Astrocyte (in vitro differentiated cells and primary cell): ENCODE results near the gene FUT8. TPM values are rescaled to one million over a fixed set of nuclear protein-coding genes. Genes with fewer than 3 reads are reported as not detected.
A peak's percentile ranks its signal among the peaks of the same experiment; 100 is the strongest.

Source experiments
- DNase-seq: peaks from one replicate; pipeline ENCODE4 v3.0.0-alpha.2; 2010; ENCODE audit warnings: low read depth
- FAIRE-seq: peaks from 2 replicates; lab custom pipeline; 2011; peaks lifted over from hg19 to GRCh38; lab: Jason Lieb, UNC
- H2AFZ ChIP-seq: 2 replicates; pipeline ENCODE4 v1.6.0; 2012; ENCODE audit warnings: low read depth, low read length, inconsistent platforms
- H3K27ac ChIP-seq: 2 replicates; pipeline ENCODE4 v1.5.1; 2011; ENCODE audit warnings: low read depth, low read length, inconsistent platforms
- H3K27me3 ChIP-seq: 2 replicates; pipeline ENCODE4 v1.6.0; 2011; ENCODE audit warnings: low read length, inconsistent platforms; ENCODE audit not compliant: insufficient read depth
- H3K36me3 ChIP-seq: 2 replicates; pipeline ENCODE4 v1.5.1; 2011; ENCODE audit warnings: low read length, inconsistent platforms; ENCODE audit not compliant: insufficient read depth
- H3K4me1 ChIP-seq: 2 replicates; pipeline ENCODE4 v1.5.1; 2011; ENCODE audit warnings: low read length, inconsistent platforms; ENCODE audit not compliant: insufficient read depth
- H3K4me2 ChIP-seq: 2 replicates; pipeline ENCODE4 v1.6.0; 2012; ENCODE audit warnings: low read length, inconsistent platforms
- H3K4me3 ChIP-seq: 2 replicates; pipeline ENCODE4 v1.5.1; 2011; ENCODE audit warnings: low read depth, mild to moderate bottlenecking, low read length, inconsistent platforms; ENCODE audit not compliant: insufficient read depth
- H3K79me2 ChIP-seq: 2 replicates; pipeline ENCODE4 v1.6.0; 2012; ENCODE audit warnings: mild to moderate bottlenecking, low read length, inconsistent platforms; ENCODE audit not compliant: insufficient read depth
- H3K9ac ChIP-seq: 2 replicates; pipeline ENCODE4 v1.6.0; 2012; ENCODE audit warnings: mild to moderate bottlenecking, low read length, inconsistent platforms
- H3K9me3 ChIP-seq: 2 replicates; pipeline ENCODE4 v1.5.1; 2012; ENCODE audit warnings: low read depth, mild to moderate bottlenecking, low read length, inconsistent platforms; ENCODE audit not compliant: insufficient read depth
- H4K20me1 ChIP-seq: 2 replicates; pipeline ENCODE4 v1.6.0; 2012; ENCODE audit warnings: low read length, inconsistent platforms; ENCODE audit not compliant: insufficient read depth
- H3K27ac Mint-ChIP-seq: one replicate; pipeline ENCODE4 v1.8.0; 2021; ENCODE audit warnings: mild to moderate bottlenecking, mixed read lengths; ENCODE audit not compliant: unreplicated experiment
- H3K27me3 Mint-ChIP-seq: one replicate; pipeline ENCODE4 v1.8.0; 2021; ENCODE audit warnings: low read depth, mixed read lengths; ENCODE audit not compliant: unreplicated experiment
- H3K36me3 Mint-ChIP-seq: one replicate; pipeline ENCODE4 v1.8.0; 2021; ENCODE audit warnings: low read depth, mixed read lengths; ENCODE audit not compliant: unreplicated experiment
- H3K4me1 Mint-ChIP-seq: one replicate; pipeline ENCODE4 v1.8.0; 2021; ENCODE audit warnings: low read depth, mixed read lengths; ENCODE audit not compliant: unreplicated experiment
- H3K4me3 Mint-ChIP-seq: one replicate; pipeline ENCODE4 v1.8.0; 2021; ENCODE audit warnings: mild to moderate bottlenecking, moderate library complexity, mixed read lengths; ENCODE audit not compliant: unreplicated experiment
- H3K9me3 Mint-ChIP-seq: one replicate; pipeline ENCODE4 v1.8.0; 2021; ENCODE audit warnings: mild to moderate bottlenecking, mixed read lengths; ENCODE audit not compliant: unreplicated experiment
- EZH2 ChIP-seq: IDR thresholded peaks from 2 replicates; pipeline ENCODE4 v1.6.1; 2012; ENCODE audit warnings: mild to moderate bottlenecking, low read length, inconsistent platforms; ENCODE audit not compliant: insufficient read depth
- total RNA-seq: library from RNA; stranded (reverse); gene quantifications from 2 replicates; pipeline ENCODE4 v1.2.1, GENCODE V29; 2021
- TF ChIP-seq, protein P1 (sequence below): IDR thresholded peaks from 2 replicates; pipeline ENCODE4 v1.5.1; 2011; ENCODE audit warnings: low read depth, mild to moderate bottlenecking, inconsistent platforms, low read length, moderate library complexity; ENCODE audit not compliant: insufficient read depth

Gene FUT8
- total RNA-seq, 1 donor from 2014 or later, result 52.7 TPM

DNA sequence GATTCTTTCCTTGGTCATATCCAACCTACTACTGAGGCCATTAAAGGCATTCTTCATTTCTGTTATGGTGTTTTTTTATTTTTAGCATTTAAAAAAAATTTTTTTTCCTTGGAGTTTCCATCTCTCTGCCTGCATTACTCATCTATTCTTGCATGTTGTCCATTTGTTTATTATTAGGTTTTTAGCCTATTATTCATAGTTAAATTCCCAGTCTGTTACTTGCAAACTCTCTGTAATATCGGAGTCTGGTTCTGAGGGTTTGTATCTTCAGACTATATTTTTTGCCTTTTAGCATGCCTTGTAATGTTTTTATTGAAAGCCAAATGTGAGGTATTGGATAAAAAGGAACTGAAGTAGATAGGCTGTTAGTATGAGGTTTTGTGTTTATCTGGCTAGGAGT lies 284.3 kb downstream of the FUT8 start:
- Histone ChIP-seq H3K79me2 (no peaks in the 10 kb centered on the region), H3K27me3 (no peaks in the 10 kb centered on the region), H3K9ac (no peak overlapping the region), H3K4me3 (no peak overlapping the region), H4K20me1 (peaks cover 5% of the 10 kb centered on the region), H3K27ac (peak overlapping the region; percentile 53), H3K36me3 (no peaks in the 10 kb centered on the region), H2AFZ (no peak overlapping the region), H3K4me2 (peak overlapping the region; percentile 23), H3K4me1 (peaks cover 7% of the 10 kb centered on the region), H3K9me3 (no peaks in the 10 kb centered on the region)
- DNase-seq (peak; percentile 49), FAIRE-seq (no peak)
- Mint-ChIP-seq H3K27ac (no peak overlapping the region), H3K4me1 (no peaks in the 10 kb centered on the region), H3K27me3 (no peaks in the 10 kb centered on the region), H3K9me3 (peaks cover 6% of the 10 kb centered on the region), H3K4me3 (no peak overlapping the region), H3K36me3 (peaks cover 6% of the 10 kb centered on the region)
- TF ChIP-seq EZH2, result no peak
- TF ChIP-seq, protein P1, sequence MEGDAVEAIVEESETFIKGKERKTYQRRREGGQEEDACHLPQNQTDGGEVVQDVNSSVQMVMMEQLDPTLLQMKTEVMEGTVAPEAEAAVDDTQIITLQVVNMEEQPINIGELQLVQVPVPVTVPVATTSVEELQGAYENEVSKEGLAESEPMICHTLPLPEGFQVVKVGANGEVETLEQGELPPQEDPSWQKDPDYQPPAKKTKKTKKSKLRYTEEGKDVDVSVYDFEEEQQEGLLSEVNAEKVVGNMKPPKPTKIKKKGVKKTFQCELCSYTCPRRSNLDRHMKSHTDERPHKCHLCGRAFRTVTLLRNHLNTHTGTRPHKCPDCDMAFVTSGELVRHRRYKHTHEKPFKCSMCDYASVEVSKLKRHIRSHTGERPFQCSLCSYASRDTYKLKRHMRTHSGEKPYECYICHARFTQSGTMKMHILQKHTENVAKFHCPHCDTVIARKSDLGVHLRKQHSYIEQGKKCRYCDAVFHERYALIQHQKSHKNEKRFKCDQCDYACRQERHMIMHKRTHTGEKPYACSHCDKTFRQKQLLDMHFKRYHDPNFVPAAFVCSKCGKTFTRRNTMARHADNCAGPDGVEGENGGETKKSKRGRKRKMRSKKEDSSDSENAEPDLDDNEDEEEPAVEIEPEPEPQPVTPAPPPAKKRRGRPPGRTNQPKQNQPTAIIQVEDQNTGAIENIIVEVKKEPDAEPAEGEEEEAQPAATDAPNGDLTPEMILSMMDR, result no peak

DNA sequence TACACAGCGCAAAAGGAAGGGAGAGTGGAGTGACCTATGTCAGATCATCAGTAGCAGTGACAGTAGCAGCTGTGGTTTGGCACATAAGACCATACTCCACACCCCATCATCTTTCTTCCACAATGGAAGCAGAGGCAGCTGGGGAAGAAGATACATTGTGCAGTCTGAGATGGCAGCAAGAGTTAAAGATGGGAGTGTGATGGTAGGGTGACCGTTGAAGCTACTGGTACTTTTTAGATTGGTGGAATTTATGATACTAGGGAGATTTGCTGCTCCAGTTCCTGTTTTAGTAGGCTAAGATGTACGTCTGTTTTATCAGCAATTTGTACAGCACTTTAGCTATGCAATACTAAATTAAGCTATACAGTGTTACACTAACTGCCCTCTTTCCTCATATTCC lies 291.0 kb downstream of the FUT8 start:
- H3K4me3 ChIP-seq, result no peak overlapping the region
- H3K9ac ChIP-seq, result no peak overlapping the region
- H3K4me1 Mint-ChIP-seq, result peaks cover 3% of the 10 kb centered on the region

DNA sequence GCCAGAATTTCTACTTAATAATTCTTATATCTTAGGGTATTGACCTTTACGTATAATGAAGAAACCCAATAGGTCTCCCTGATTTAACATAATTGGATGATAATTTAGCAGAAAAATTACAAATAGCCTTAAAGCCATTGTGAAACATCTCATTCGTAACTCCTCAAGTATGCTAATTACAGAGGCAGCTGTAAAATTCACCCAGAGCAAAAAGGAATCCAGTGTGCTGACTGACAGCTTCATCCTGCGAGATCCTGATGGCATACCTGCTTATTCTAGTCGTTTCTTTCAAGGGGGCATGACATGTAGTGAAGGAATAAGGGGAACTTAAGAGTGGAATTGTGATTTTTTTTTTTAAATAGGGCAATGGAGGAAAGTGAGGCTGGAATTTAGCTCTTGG lies 291.5 kb downstream of the FUT8 start:
- peak overlapping the region; percentile 61 for H3K27ac ChIP-seq
- no peak overlapping the region for H3K4me3 Mint-ChIP-seq
- peaks cover 3% of the 10 kb centered on the region for H3K4me1 Mint-ChIP-seq
- peaks cover 3% of the 10 kb centered on the region for H3K79me2 ChIP-seq
- no peak overlapping the region for H3K4me3 ChIP-seq
- DNase-seq (peak; percentile 35), FAIRE-seq (peak; percentile 66)
- H2AFZ ChIP-seq, result no peak overlapping the region
- peaks cover 16% of the 10 kb centered on the region for H3K4me1 ChIP-seq
- TF ChIP-seq EZH2, result no peak
- TF ChIP-seq, protein P1, result no peak
- peak overlapping the region; percentile 25 for H3K9ac ChIP-seq
- no peak overlapping the region for H3K27ac Mint-ChIP-seq
- H3K36me3 ChIP-seq, result no peaks in the 10 kb centered on the region
- no peaks in the 10 kb centered on the region for H3K9me3 Mint-ChIP-seq
- peak overlapping the region; percentile 19 for H3K4me2 ChIP-seq
- H3K27me3 Mint-ChIP-seq, result no peaks in the 10 kb centered on the region
- H3K27me3 ChIP-seq, result no peaks in the 10 kb centered on the region
- H3K36me3 Mint-ChIP-seq, result peaks cover 3% of the 10 kb centered on the region
- H4K20me1 ChIP-seq, result no peaks in the 10 kb centered on the region
- H3K9me3 ChIP-seq, result no peaks in the 10 kb centered on the region

More for the DNA sequence above, 291.0 kb downstream of the FUT8 start:
- peak overlapping the region; percentile 19 for H3K4me2 ChIP-seq
- H4K20me1 ChIP-seq, result no peaks in the 10 kb centered on the region
- no peaks in the 10 kb centered on the region for H3K36me3 ChIP-seq
- no peaks in the 10 kb centered on the region for H3K9me3 ChIP-seq
- H2AFZ ChIP-seq, result no peak overlapping the region
- FAIRE-seq (no peak), DNase-seq (no peak)
- H3K4me1 ChIP-seq, result peaks cover 16% of the 10 kb centered on the region
- no peak overlapping the region for H3K27ac ChIP-seq
- no peaks in the 10 kb centered on the region for H3K27me3 ChIP-seq
- H3K79me2 ChIP-seq, result peaks cover 3% of the 10 kb centered on the region
- Mint-ChIP-seq H3K9me3 (no peaks in the 10 kb centered on the region), H3K27me3 (no peaks in the 10 kb centered on the region), H3K27ac (no peak overlapping the region), H3K36me3 (peaks cover 3% of the 10 kb centered on the region), H3K4me3 (no peak overlapping the region)
- TF ChIP-seq, protein P1, result no peak
- TF ChIP-seq EZH2, result no peak
